ENCODE data around the gene INHA.
A peak's percentile ranks its signal among the peaks of the same experiment; 100 is the strongest.

Gene INHA

DNA sequence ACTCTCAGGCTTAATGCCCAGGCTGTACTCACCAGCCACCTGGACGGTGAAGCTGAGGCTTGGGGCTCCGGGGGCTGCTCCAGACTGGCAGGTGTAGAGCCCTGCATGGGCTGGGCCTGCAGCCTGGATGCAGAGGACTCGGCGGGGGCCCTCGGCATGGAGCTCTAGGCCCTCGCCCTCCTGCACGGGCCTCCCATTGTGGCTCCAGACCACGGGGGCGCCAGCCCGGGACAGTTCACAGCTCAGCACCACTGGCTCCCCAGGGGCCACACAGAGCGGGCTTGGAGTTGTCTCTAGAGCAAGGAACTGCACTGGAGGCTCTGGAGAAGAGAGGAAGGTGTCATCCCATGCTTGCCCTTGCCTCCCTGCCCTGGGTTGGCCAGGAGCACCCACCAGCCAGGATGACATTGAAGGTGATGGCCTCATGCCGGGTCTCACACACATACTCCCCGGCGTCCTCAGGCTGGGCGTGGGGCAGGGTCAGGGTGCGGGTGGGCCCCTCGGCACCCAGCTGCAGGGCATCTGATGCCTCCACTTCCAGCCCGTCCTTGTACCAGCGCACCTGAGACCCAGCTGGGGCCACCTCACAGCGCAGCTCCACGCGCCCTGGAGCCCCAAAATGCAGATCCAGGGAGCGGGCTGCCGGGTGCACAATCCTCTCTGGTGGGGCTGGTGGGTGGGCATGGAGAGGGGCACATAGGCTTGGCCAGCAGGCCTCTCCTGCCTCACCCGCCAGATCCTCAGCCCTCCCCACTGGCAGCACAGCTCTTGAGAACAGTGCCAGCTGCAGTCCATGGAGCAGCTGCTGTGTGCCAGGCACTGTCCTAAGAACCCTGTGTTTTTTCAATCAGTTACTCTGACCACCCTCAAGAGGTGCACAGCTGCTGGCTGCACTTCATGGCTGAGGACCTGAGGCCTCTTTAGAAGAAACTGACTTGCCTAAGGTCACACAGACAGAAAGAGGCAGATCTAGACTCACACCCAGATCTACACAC is 14.0 kb upstream of the INHA start:
- Histone ChIP-seq H3K9me3 (ENCODE audit: severe bottlenecking) (no peaks in the 10 kb centered on the region), H3K4me3 (ENCODE audit: severe bottlenecking) (no peak overlapping the region), H3K27ac (ENCODE audit: poor library complexity, severe bottlenecking) (no peak overlapping the region), H3K4me1 (ENCODE audit: insufficient read depth, poor library complexity, severe bottlenecking) (no peaks in the 10 kb centered on the region), H3K36me3 (ENCODE audit: low read depth) (no peaks in the 10 kb centered on the region), H3K27me3 (ENCODE audit: insufficient read depth, poor library complexity, severe bottlenecking) (no peaks in the 10 kb centered on the region)
- ATAC-seq (ENCODE audit: low read depth) (no peak), DNase-seq (ENCODE audit: low spot score) (peak; percentile 44)
- TF ChIP-seq, protein P1, sequence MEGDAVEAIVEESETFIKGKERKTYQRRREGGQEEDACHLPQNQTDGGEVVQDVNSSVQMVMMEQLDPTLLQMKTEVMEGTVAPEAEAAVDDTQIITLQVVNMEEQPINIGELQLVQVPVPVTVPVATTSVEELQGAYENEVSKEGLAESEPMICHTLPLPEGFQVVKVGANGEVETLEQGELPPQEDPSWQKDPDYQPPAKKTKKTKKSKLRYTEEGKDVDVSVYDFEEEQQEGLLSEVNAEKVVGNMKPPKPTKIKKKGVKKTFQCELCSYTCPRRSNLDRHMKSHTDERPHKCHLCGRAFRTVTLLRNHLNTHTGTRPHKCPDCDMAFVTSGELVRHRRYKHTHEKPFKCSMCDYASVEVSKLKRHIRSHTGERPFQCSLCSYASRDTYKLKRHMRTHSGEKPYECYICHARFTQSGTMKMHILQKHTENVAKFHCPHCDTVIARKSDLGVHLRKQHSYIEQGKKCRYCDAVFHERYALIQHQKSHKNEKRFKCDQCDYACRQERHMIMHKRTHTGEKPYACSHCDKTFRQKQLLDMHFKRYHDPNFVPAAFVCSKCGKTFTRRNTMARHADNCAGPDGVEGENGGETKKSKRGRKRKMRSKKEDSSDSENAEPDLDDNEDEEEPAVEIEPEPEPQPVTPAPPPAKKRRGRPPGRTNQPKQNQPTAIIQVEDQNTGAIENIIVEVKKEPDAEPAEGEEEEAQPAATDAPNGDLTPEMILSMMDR (IDR thresholded peaks at IDR 0.05; ENCODE audit: poor library complexity, severe bottlenecking), result no peak

DNA sequence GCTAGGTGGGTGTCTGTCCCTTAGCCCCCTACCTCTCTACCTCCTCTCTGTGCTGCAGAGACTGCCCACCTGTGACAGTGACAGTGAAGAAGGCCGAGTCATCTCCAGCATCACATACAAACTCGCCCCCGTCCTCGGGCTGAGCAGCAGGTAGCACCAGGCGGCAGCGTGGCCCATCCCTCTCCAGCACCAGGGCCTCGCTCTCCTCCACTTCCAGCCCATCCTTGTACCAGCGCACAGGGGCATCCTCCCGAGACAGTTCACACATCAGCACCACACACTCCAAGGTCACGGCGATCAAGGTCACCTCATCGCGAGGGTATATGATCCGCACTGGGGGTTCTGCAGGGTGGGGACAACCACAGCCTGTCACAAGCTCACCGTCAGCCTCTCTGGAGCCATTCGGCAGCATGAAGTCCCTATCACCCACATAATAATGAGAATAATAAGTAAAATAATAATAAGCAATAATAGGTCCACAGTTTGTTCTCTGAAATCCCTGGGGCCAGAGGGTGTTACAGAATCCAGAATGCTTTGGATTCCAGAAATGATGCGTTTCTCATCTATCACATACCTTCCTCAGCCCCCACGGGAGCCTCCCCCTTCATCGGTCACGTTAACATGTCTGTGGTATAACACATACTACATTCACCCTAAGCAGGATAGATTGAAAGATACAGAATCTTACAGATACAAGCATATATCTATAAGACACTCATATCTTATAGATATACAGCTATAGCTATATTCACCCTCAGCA is 12.8 kb upstream of the INHA start:
- H3K4me1 ChIP-seq (ENCODE audit: insufficient read depth, poor library complexity, severe bottlenecking), result no peaks in the 10 kb centered on the region
- no peaks in the 10 kb centered on the region for H3K27me3 ChIP-seq (ENCODE audit: insufficient read depth, poor library complexity, severe bottlenecking)
- H3K9me3 ChIP-seq (ENCODE audit: severe bottlenecking), result no peaks in the 10 kb centered on the region
- DNase-seq (ENCODE audit: low spot score), result peak; percentile 37
- H3K36me3 ChIP-seq (ENCODE audit: low read depth), result no peaks in the 10 kb centered on the region
- no peak overlapping the region for H3K27ac ChIP-seq (ENCODE audit: poor library complexity, severe bottlenecking)
- ATAC-seq (ENCODE audit: low read depth), result no peak
- no peak overlapping the region for H3K4me3 ChIP-seq (ENCODE audit: severe bottlenecking)
- TF ChIP-seq, protein P1 (IDR thresholded peaks at IDR 0.05; ENCODE audit: poor library complexity, severe bottlenecking), result no peak

DNA sequence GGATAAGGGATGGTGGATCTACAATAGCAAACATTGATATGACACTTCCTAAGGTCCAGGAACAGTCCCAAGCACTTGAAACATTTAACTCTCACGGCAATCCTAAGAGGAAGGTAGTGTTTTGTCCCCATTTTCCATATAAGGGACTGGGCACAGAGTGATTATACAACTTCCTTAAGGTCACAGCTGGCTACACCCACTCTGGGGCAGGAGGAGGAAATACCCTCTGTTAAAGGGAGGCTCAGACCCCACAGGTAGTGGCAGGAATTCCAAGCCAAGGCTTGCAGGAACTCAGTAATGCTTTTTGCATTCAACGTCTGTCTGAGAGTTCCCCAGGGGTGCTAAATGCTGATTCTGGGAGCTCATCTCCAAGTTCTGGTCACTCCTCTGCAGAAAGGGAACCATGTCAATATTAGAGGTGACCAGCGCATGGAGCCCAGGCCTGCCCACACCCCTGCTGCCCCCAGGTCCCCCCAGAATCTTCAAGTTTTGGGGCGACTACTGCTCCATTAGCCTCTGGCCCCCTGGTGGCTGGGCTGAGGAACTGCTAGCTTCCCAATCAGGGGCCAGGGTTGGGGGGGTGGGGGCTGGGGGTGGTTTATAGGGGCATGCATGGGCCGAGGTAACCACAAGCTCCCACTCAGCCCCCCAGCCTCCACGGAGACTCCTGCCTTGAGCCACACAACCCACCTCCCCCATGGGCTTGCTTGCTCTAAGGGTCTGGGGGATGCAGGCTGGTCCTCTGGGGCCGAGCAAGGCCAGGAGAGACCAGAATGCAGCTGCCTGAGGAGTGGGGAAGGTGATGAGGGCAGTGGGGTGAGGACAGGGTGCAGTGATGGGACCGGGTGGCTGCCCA is 11.8 kb upstream of the INHA start:
- H3K27me3 ChIP-seq (ENCODE audit: insufficient read depth, poor library complexity, severe bottlenecking), result no peaks in the 10 kb centered on the region
- ATAC-seq (ENCODE audit: low read depth) (no peak), DNase-seq (ENCODE audit: low spot score) (peak; percentile 42)
- no peaks in the 10 kb centered on the region for H3K4me1 ChIP-seq (ENCODE audit: insufficient read depth, poor library complexity, severe bottlenecking)
- H3K4me3 ChIP-seq (ENCODE audit: severe bottlenecking), result no peak overlapping the region
- no peak overlapping the region for H3K27ac ChIP-seq (ENCODE audit: poor library complexity, severe bottlenecking)
- TF ChIP-seq, protein P1 (IDR thresholded peaks at IDR 0.05; ENCODE audit: poor library complexity, severe bottlenecking), result peak; percentile 82
- H3K36me3 ChIP-seq (ENCODE audit: low read depth), result no peaks in the 10 kb centered on the region
- no peaks in the 10 kb centered on the region for H3K9me3 ChIP-seq (ENCODE audit: severe bottlenecking)

DNA sequence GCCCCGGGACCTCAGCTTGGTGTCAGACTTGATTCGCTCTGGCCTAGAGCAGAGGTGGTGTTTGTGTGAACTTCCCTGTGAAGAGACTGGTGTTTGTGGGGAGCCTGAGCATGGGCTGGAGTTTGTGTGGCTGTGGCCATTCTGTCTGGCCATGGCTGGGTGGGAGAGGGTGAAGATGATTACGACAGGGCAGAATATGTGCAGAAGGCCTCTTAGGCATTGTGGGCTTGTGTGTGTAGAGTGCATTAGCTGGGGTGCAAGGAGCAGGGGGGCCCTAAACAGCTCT is 11.3 kb upstream of the INHA start:
- H3K4me1 ChIP-seq (ENCODE audit: insufficient read depth, poor library complexity, severe bottlenecking), result no peaks in the 10 kb centered on the region
- TF ChIP-seq, protein P1 (IDR thresholded peaks at IDR 0.05; ENCODE audit: poor library complexity, severe bottlenecking), result no peak
- H3K4me3 ChIP-seq (ENCODE audit: severe bottlenecking), result no peak overlapping the region
- H3K27me3 ChIP-seq (ENCODE audit: insufficient read depth, poor library complexity, severe bottlenecking), result no peaks in the 10 kb centered on the region
- H3K36me3 ChIP-seq (ENCODE audit: low read depth), result no peaks in the 10 kb centered on the region
- ATAC-seq (ENCODE audit: low read depth) (no peak), DNase-seq (ENCODE audit: low spot score) (no peak)
- no peaks in the 10 kb centered on the region for H3K9me3 ChIP-seq (ENCODE audit: severe bottlenecking)
- H3K27ac ChIP-seq (ENCODE audit: poor library complexity, severe bottlenecking), result no peak overlapping the region

All from RWPE2 (cell line).